HG03175 (cell line): ENCODE data around the gene TBCCD1.

Experiments
- ATAC-seq: cut with Tn5 transposase; IDR thresholded peaks from one replicate; pipeline ENCODE4 v1.9.1; 2021; ENCODE audit warnings: mild to moderate bottlenecking, moderate library complexity; ENCODE audit not compliant: unreplicated experiment

The TBCCD1 gene

DNA sequence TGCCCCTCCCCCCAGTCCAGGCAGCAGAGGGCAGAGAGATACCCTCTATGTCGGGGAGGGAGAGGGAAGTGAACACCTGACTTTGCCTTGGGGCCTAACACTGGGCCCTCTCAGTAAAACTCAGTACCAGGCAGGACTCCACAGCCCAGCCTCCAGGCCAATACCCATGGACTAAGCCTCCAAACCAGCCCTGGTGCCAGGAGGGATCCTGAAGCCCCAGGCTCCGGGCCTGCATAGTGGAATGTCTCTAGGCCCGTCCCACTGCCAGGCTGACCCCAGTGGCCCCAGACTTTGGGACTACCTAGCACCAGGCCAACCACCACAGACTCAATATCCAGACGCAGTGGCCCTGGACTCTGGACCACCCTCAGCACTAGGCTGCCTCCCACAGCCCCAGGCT is 69.5 kb downstream of the TBCCD1 start:
- no peak for ATAC-seq

DNA sequence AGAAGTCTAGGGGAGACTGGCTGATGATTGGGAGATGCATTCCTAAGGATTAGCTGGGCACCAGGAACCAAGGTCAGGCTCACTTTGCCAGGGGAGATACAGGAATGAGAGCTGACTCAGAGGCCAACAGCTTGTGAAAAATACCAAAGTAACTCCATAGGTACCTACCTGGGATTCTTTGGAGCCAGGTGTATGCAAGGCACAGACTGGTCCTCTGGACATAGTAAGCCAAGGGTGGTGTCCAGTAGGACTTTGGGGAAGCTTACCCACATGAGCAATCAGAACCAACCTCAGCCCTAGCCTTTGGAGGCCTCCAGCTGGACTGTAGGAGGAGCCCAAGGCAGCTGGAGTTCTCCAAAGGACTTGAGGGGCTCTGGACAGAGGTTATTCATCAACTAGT is 70.5 kb downstream of the TBCCD1 start:
- no peak for ATAC-seq
